HepG2 (cell line): ENCODE results near the gene TFEB. TPM values are rescaled to one million over a fixed set of nuclear protein-coding genes. Genes with fewer than 3 reads are reported as not detected.

Source experiments
- AGO2 ChIP-seq: fragments of 200-400 bp; formaldehyde crosslinking; optimal IDR thresholded peaks from 2 replicates; pipeline ENCODE3; 2017; ENCODE audit warnings: mild to moderate bottlenecking, low read depth, low read length, moderate library complexity
- ATF7 ChIP-seq, 2 experiments: fragments of 450-650 bp in 1 of 2; sonication (generic) in 1 of 2; formaldehyde crosslinking in 1 of 2; IDR thresholded peaks; 2 replicates each; pipeline versions ENCODE4 v1.4.0 to v1.6.1; 2016 to 2020; ENCODE audit warnings: antibody characterized with exemption in 1 of 2, mild to moderate bottlenecking in 1 of 2, missing genetic modification reagents in 1 of 2
- FOXJ3 ChIP-seq: sonication (generic); formaldehyde crosslinking; IDR thresholded peaks from 2 replicates; pipeline ENCODE4 v1.4.0; 2020; ENCODE audit warnings: missing genetic modification reagents, mild to moderate bottlenecking, borderline replicate concordance
- GZF1 ChIP-seq: sonication (generic); formaldehyde crosslinking; IDR thresholded peaks from 2 replicates; pipeline ENCODE4 v1.5.1; 2020; ENCODE audit warnings: mild to moderate bottlenecking, missing genetic modification reagents
- HMG20B ChIP-seq: conservative IDR thresholded peaks from 2 replicates; pipeline ENCODE4 v1.6.1; 2016; ENCODE audit warnings: missing genetic modification reagents, missing compliant biosample characterization
- HOXA3 ChIP-seq: sonication (generic); formaldehyde crosslinking; IDR thresholded peaks from 2 replicates; pipeline ENCODE4 v1.5.0; 2020; ENCODE audit warnings: missing genetic modification reagents
- HOXA7 ChIP-seq: sonication (generic); formaldehyde crosslinking; IDR thresholded peaks from 2 replicates; pipeline ENCODE4 v1.8.1; 2022; ENCODE audit warnings: mild to moderate bottlenecking, missing genetic modification reagents, moderate library complexity
- MAX ChIP-seq: IDR thresholded peaks from 2 replicates; pipeline ENCODE4 v1.6.1; 2012; ENCODE audit warnings: inconsistent platforms
- PITX1 ChIP-seq: sonication (generic); formaldehyde crosslinking; IDR thresholded peaks from 2 replicates; pipeline ENCODE4 v1.5.1; 2020; ENCODE audit warnings: mild to moderate bottlenecking, missing genetic modification reagents
- RNF219 ChIP-seq: sonication (generic); formaldehyde crosslinking; IDR thresholded peaks from 2 replicates; pipeline ENCODE4 v1.5.0; 2020; ENCODE audit warnings: mild to moderate bottlenecking, missing genetic modification reagents
- SALL2 ChIP-seq: sonication (generic); formaldehyde crosslinking; IDR thresholded peaks from 2 replicates; pipeline ENCODE4 v1.8.1; 2023; ENCODE audit warnings: mild to moderate bottlenecking, missing genetic modification reagents, inconsistent platforms
- TAF1 ChIP-seq: sonication (generic); formaldehyde crosslinking; IDR thresholded peaks from 2 replicates; pipeline ENCODE4 v1.4.0; 2020; ENCODE audit warnings: missing genetic modification reagents
- TRIM22 ChIP-seq: fragments of 450-650 bp; IDR thresholded peaks from 2 replicates; pipeline ENCODE4 v1.6.1; 2017
- ZMYM4 ChIP-seq: sonication (generic); formaldehyde crosslinking; IDR thresholded peaks from 2 replicates; pipeline ENCODE4 v1.8.1; 2023; ENCODE audit warnings: mild to moderate bottlenecking, missing genetic modification reagents
- ZNF138 ChIP-seq: sonication (generic); formaldehyde crosslinking; IDR thresholded peaks from 2 replicates; pipeline ENCODE4 v1.5.0; 2020; ENCODE audit warnings: mild to moderate bottlenecking, low read depth, missing genetic modification reagents
- ZNF142 ChIP-seq: sonication (generic); formaldehyde crosslinking; IDR thresholded peaks from 2 replicates; pipeline ENCODE4 v1.4.0; 2020; ENCODE audit warnings: missing genetic modification reagents
- ZNF275 ChIP-seq: sonication (generic); formaldehyde crosslinking; IDR thresholded peaks from 2 replicates; pipeline ENCODE4 v1.8.0; 2022; ENCODE audit warnings: missing genetic modification reagents, mild to moderate bottlenecking, inconsistent platforms, borderline replicate concordance
- ZNF563 ChIP-seq: sonication (generic); formaldehyde crosslinking; IDR thresholded peaks from 2 replicates; pipeline ENCODE4 v1.8.0; 2022; ENCODE audit warnings: mild to moderate bottlenecking, moderate library complexity, missing genetic modification reagents
- ZNF841 ChIP-seq: sonication (generic); formaldehyde crosslinking; IDR thresholded peaks from 2 replicates; pipeline ENCODE4 v1.8.1; 2023; ENCODE audit warnings: missing genetic modification reagents, borderline replicate concordance
- ZSCAN31 ChIP-seq: sonication (generic); formaldehyde crosslinking; IDR thresholded peaks from 2 replicates; pipeline ENCODE4 v1.5.0; 2020; ENCODE audit warnings: low read depth, mild to moderate bottlenecking, missing genetic modification reagents
- polyA plus RNA-seq, 8 experiments: library from polyadenylated mRNA; depleted of rRNA in 3 of 8; stranded (reverse) in 7 of 8; unstranded in 1 of 8; fragments of >200 nt; fragmentation: Illumina TruSeq in 4 of 8; extraction: Trizol in 4 of 8; gene quantifications; 2 replicates each; pipeline versions ENCODE4 v1.2.1 to v1.2.3, GENCODE V29; 2011 to 2016; ENCODE audit warnings: low read depth in 4 of 8, missing spikeins in 1 of 8, mixed read lengths in 1 of 8; ENCODE audit not compliant: insufficient read depth in 1 of 8
- total RNA-seq, 5 experiments: library from RNA; depleted of rRNA; stranded (reverse); fragments of >200 nt; fragmentation: Illumina TruSeq; extraction: Trizol; gene quantifications; 2 replicates each; pipeline ENCODE4 v1.2.3, GENCODE V29; 2016; ENCODE audit warnings: low read depth in 1 of 5

Gene TFEB
- total and polyA plus RNA-seq, 2 of the 13 experiments (the other 11 are each of a cell fraction or from before 2014, with no cell fraction given), result 13.3 to 18.7 TPM

GRCh38 chr6:41682056-41682477 is 53.3 kb downstream of the TFEB start (continued):
- TF ChIP-seq TRIM22, result no peak
- TF ChIP-seq ZNF563 (CRISPR knock-in tag), result no peak
- TF ChIP-seq ZNF142 (CRISPR knock-in tag), result no peak
- TF ChIP-seq AGO2, result no peak
- no peak for TF ChIP-seq ZNF841 (CRISPR knock-in tag)
- no peak for TF ChIP-seq ATF7 (IDR thresholded peaks at IDR 0.05)
- no peak for TF ChIP-seq ATF7 (CRISPR knock-in tag; IDR thresholded peaks at IDR 0.05)
- no peak for TF ChIP-seq HMG20B (CRISPR knock-in tag)
- no peak for TF ChIP-seq HOXA7 (CRISPR knock-in tag)
- TF ChIP-seq GZF1, result 0 out of 2 replicates have a peak, but pooled peaks have one; percentile 72
- no peak for TF ChIP-seq FOXJ3 (CRISPR knock-in tag)
- TF ChIP-seq HOXA3 (CRISPR knock-in tag), result peak; percentile 40; the same call in 1 of the 2 replicates
- TF ChIP-seq ZMYM4 (CRISPR knock-in tag), result no peak
- TF ChIP-seq TAF1 (CRISPR knock-in tag), result no peak
- TF ChIP-seq RNF219, result no peak
- TF ChIP-seq PITX1 (CRISPR knock-in tag), result no peak
- peak; percentile 8; the same call in 1 of the 2 replicates for TF ChIP-seq MAX
- TF ChIP-seq ZSCAN31 (CRISPR knock-in tag), result no peak
- no peak for TF ChIP-seq ZNF275
- no peak for TF ChIP-seq ZNF138 (CRISPR knock-in tag)
- TF ChIP-seq SALL2 (CRISPR knock-in tag), result peak; percentile 81; the same call in 1 of the 2 replicates
